RWPE1 (cell line): ENCODE data around the gene SPC25.
A peak's percentile ranks its signal among the peaks of the same experiment; 100 is the strongest.

Experiments
- CTCF ChIA-PET: fragments of 350-600 bp; sonication (Branson Sonifier 250); formaldehyde crosslinking; extraction: SDS; loops from one replicate; lab custom pipeline; 2021; lab: Yijun Ruan, JAX
- POLR2A ChIA-PET: fragments of 400-600 bp; formaldehyde crosslinking; extraction: SDS; loops from one replicate; lab custom pipeline; 2020; ENCODE audit warnings: antibody characterized with exemption; ENCODE audit not compliant: low non-redundant PET; lab: Yijun Ruan, JAX
- DNase-seq: peaks from one replicate; pipeline ENCODE4 v3.0.0; 2012; ENCODE audit warnings: low spot score
- H3K27ac ChIP-seq: fragments of 450-650 bp; 2 replicates; pipeline ENCODE4 v1.5.1; 2017
- CTCF ChIP-seq: fragments of 450-650 bp; conservative IDR thresholded peaks from 2 replicates; pipeline ENCODE4 v1.5.1; 2017; ENCODE audit warnings: low read depth, mild to moderate bottlenecking

The SPC25 gene

DNA sequence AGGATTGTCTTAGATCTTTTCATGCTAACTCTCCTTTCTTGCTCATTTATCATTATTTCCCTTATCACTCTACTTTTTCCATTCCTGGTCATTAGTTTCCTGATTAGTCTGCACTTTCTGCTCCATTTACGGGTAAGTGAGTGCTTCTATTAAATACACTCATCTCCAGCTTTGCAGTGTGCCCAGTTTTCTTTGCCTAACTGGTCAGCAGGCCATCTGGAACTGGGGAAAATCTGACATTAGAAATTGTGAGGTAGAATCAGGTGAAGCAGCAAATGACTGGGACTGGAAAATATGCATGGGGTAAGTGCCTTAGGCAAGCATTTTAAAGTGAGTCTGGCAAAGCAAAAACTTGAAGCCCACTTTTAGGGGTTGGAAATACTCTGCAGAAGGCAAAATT is 40.0 kb upstream of the SPC25 start:
- no peak for TF ChIP-seq CTCF
- H3K27ac ChIP-seq: no peak overlapping the region
- DNase-seq: no peak
- ChIA-PET POLR2A (no interaction called here), CTCF (interaction anchor here (1.0 kb wide), 1 partner anchor 435 kb away, joined by 5 read pairs; no protein-coding TSS in a partner anchor)

DNA sequence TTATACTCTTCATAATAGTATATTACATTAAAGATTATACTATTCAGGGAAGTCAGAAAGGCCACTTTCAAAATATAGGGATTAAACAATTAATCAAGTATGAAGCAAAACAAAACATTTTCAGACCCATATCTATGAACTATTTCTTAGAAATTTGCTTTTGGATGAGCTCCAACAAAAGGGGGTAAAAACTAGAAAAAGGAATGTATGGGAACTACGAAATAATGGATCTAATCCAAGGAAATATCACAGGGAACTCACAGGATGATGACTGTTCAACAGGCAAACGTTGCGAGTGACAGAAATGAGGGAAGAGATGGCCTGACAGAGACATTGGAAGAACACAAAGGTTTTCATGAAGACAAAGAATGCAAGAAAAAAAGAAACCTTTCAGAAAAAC is 38.8 kb upstream of the SPC25 start:
- ChIA-PET CTCF (interaction anchor here (0.6 kb wide), 1 partner anchor 9 kb away, joined by 3 read pairs; no protein-coding TSS in a partner anchor), POLR2A (no interaction called here)
- H3K27ac ChIP-seq: no peak overlapping the region
- no peak for DNase-seq
- TF ChIP-seq CTCF: no peak

GRCh38 chr2:168928113-168928831 is 38.0 kb upstream of the SPC25 start:
- no peak for TF ChIP-seq CTCF

GRCh38 chr2:168926621-168927386 is 36.6 kb upstream of the SPC25 start:
- POLR2A ChIA-PET: no interaction called here
- no peak overlapping the region for H3K27ac ChIP-seq
- no peak for TF ChIP-seq CTCF
- CTCF ChIA-PET: no interaction called here
- no peak for DNase-seq

More at GRCh38 chr2:168928113-168928831, 38.0 kb upstream of the SPC25 start:
- CTCF ChIA-PET: interaction anchor here (0.6 kb wide), 2 partner anchors 8 to 622 kb away, joined by 3 read pairs; no protein-coding TSS in a partner anchor
- no peak for DNase-seq
- POLR2A ChIA-PET: no interaction called here
- no peak overlapping the region for H3K27ac ChIP-seq

DNA sequence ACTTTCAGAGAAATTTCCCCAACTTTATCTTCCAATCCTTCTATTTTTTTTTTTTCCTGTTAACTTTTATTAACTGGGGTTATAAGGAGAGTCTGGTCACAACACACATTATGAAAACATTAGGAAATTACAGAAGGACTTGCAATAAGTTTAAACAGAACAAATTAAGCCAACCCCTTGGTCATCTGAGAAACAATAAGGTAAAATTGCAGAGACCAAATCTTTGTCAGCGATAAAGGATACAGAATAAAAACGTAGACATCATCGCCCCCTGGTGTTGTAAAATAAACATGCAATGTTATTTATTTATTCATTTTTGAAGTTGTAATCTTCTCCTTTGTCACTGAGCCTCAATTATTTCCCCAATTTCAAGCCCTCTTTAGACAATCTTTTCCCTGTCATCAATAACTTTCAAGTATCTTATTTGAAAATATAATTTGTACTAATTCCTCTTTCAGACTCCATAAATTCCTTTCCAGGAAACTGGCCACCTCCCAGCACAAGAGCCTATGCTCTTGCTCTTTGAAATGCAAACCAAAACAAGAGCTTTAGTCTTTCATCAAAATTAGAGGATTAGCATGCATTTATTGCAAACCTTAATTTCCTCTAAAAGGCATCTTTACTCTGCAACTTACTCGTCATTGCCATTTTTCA is 30.4 kb upstream of the SPC25 start:
- CTCF ChIA-PET: interaction anchor here (0.5 to 1.3 kb wide), 8 partner anchors 8 to 1161 kb away, joined by 3 to 9 read pairs (median 3); no protein-coding TSS in a partner anchor
- POLR2A ChIA-PET: no interaction called here
- TF ChIP-seq CTCF: peak; percentile 72
- no peak overlapping the region for H3K27ac ChIP-seq
- DNase-seq: peak; percentile 13

- ChIA-PET CTCF (interaction anchor here (0.6 kb wide), 1 partner anchor 258 kb away, joined by 3 read pairs; no protein-coding TSS in a partner anchor), POLR2A (no interaction called here)
- no peak for TF ChIP-seq CTCF
- DNase-seq: no peak
- H3K27ac ChIP-seq: no peak overlapping the region
Observed at GRCh38 chr2:168916331-168916675, 26.1 kb upstream of the SPC25 start.
